H9 (cell line): ENCODE results near the gene OR4E1. TPM values are rescaled to one million over a fixed set of nuclear protein-coding genes. Genes with fewer than 3 reads are reported as not detected.

Source experiments
- DNase-seq: peaks from one replicate; pipeline ENCODE4 v3.0.0-alpha.2; 2017
- H2AFZ ChIP-seq: one replicate; pipeline ENCODE4 v1.6.1; 2013; ENCODE audit warnings: mild to moderate bottlenecking, low read length, control low read depth, moderate library complexity
- H2AK5ac ChIP-seq: 2 replicates; pipeline ENCODE4 v1.6.1; 2013; ENCODE audit warnings: low read length, control low read depth, mixed read lengths; ENCODE audit not compliant: insufficient read length
- H2BK120ac ChIP-seq: one replicate; pipeline ENCODE4 v1.6.1; 2013; ENCODE audit warnings: low read depth, mild to moderate bottlenecking, low read length, control low read depth, inconsistent platforms; ENCODE audit not compliant: poor library complexity, severe bottlenecking
- H2BK12ac ChIP-seq: 2 replicates; pipeline ENCODE4 v1.6.1; 2013; ENCODE audit warnings: low read length, control low read depth, mixed read lengths, low read depth; ENCODE audit not compliant: insufficient read length
- H2BK15ac ChIP-seq: 2 replicates; pipeline ENCODE4 v1.6.1; 2013; ENCODE audit warnings: low read depth, low read length, control low read depth
- H2BK20ac ChIP-seq: one replicate; pipeline ENCODE4 v1.6.1; 2013; ENCODE audit warnings: low read depth, mild to moderate bottlenecking, low read length, control low read depth, inconsistent platforms; ENCODE audit not compliant: poor library complexity, severe bottlenecking
- H2BK5ac ChIP-seq: 2 replicates; pipeline ENCODE4 v1.6.1; 2013; ENCODE audit warnings: low read length, control low read depth, mixed read lengths; ENCODE audit not compliant: insufficient read length
- H3K14ac ChIP-seq: 2 replicates; pipeline ENCODE4 v1.6.1; 2013; ENCODE audit warnings: low read length, control low read depth; ENCODE audit not compliant: insufficient read depth
- H3K18ac ChIP-seq: 2 replicates; pipeline ENCODE4 v1.6.1; 2013; ENCODE audit warnings: low read depth, mild to moderate bottlenecking, mixed read lengths, low read length, control low read depth; ENCODE audit not compliant: insufficient read length
- H3K23ac ChIP-seq: 2 replicates; pipeline ENCODE4 v1.6.1; 2013; ENCODE audit warnings: low read length, control low read depth, mixed read lengths, low read depth; ENCODE audit not compliant: insufficient read length
- H3K23me2 ChIP-seq: 2 replicates; pipeline ENCODE4 v1.6.1; 2013; ENCODE audit warnings: low read depth, mild to moderate bottlenecking, mixed read lengths, low read length, control low read depth; ENCODE audit not compliant: insufficient read length, poor library complexity, severe bottlenecking
- H3K27ac ChIP-seq: 2 replicates; pipeline ENCODE4 v1.5.1; 2013; ENCODE audit warnings: low read length, control low read depth, mixed read lengths, low read depth; ENCODE audit not compliant: insufficient read length
- H3K27me3 ChIP-seq: 2 replicates; pipeline ENCODE4 v1.6.1; 2013; ENCODE audit warnings: low read length, control low read depth, inconsistent platforms; ENCODE audit not compliant: insufficient read depth
- H3K4ac ChIP-seq: 2 replicates; pipeline ENCODE4 v1.6.1; 2013; ENCODE audit warnings: low read depth, mild to moderate bottlenecking, control low read depth, inconsistent platforms, low read length, moderate library complexity
- H3K4me1 ChIP-seq: 2 replicates; pipeline ENCODE4 v1.6.1; 2013; ENCODE audit warnings: low read length, control low read depth, inconsistent platforms; ENCODE audit not compliant: insufficient read depth
- H3K4me2 ChIP-seq: 2 replicates; pipeline ENCODE4 v1.6.1; 2013; ENCODE audit warnings: low read length, control low read depth, mixed read lengths; ENCODE audit not compliant: insufficient read length, insufficient read depth
- H3K56ac ChIP-seq: 2 replicates; pipeline ENCODE4 v1.6.1; 2013; ENCODE audit warnings: low read depth, mild to moderate bottlenecking, mixed read lengths, low read length, control low read depth; ENCODE audit not compliant: insufficient read length
- H3K79me1 ChIP-seq: 2 replicates; pipeline ENCODE4 v1.6.1; 2013; ENCODE audit warnings: low read depth, mild to moderate bottlenecking, moderate library complexity, low read length, control low read depth, inconsistent platforms; ENCODE audit not compliant: insufficient read depth, poor library complexity, severe bottlenecking
- H3K79me2 ChIP-seq: 2 replicates; pipeline ENCODE4 v1.6.1; 2013; ENCODE audit warnings: low read length, control low read depth, inconsistent platforms; ENCODE audit not compliant: insufficient read depth
- H3K9ac ChIP-seq: 2 replicates; pipeline ENCODE4 v1.6.1; 2013; ENCODE audit warnings: low read length, control low read depth, mixed read lengths; ENCODE audit not compliant: insufficient read length; ENCODE audit errors: extremely low read depth
- H3K9me3 ChIP-seq: one replicate; pipeline ENCODE4 v1.6.1; 2013; ENCODE audit warnings: low read depth, low read length, inconsistent platforms; ENCODE audit not compliant: control insufficient read depth
- H3T11ph ChIP-seq: one replicate; pipeline ENCODE4 v1.6.1; 2013; ENCODE audit warnings: mild to moderate bottlenecking, low read length, control low read depth, inconsistent platforms
- H4K20me1 ChIP-seq: one replicate; pipeline ENCODE4 v1.6.1; 2013; ENCODE audit not compliant: control insufficient read depth, insufficient read length, insufficient read depth
- H4K5ac ChIP-seq: 2 replicates; pipeline ENCODE4 v1.6.1; 2013; ENCODE audit warnings: low read depth, mild to moderate bottlenecking, mixed read lengths, low read length, control low read depth; ENCODE audit not compliant: insufficient read length
- H4K8ac ChIP-seq: replicated peaks from 2 replicates; pipeline ENCODE4 v1.6.1; 2013; ENCODE audit warnings: low read length, control low read depth, mixed read lengths, low read depth; ENCODE audit not compliant: insufficient read length
- H4K91ac ChIP-seq: 2 replicates; pipeline ENCODE4 v1.6.1; 2013; ENCODE audit warnings: low read depth, mild to moderate bottlenecking, moderate library complexity, mixed read lengths, low read length, control low read depth; ENCODE audit not compliant: insufficient read length
- H3K27ac Mint-ChIP-seq, 3 experiments: 2 replicates in 2 of 3; 3 replicates in 1 of 3; pipeline ENCODE4 v1.8.0; 2020 to 2021; ENCODE audit warnings: mixed read lengths in 3 of 3, mild to moderate bottlenecking in 1 of 3, moderate library complexity in 1 of 3
- H3K27me3 Mint-ChIP-seq: 2 replicates; pipeline ENCODE4 v1.8.0; 2021; ENCODE audit warnings: low read depth, mild to moderate bottlenecking, moderate library complexity, mixed read lengths
- H3K36me3 Mint-ChIP-seq, 3 experiments: 2 replicates in 2 of 3; 3 replicates in 1 of 3; pipeline ENCODE4 v1.8.0; 2020 to 2021; ENCODE audit warnings: low read depth in 3 of 3, mixed read lengths in 3 of 3; ENCODE audit not compliant: insufficient read depth in 1 of 3
- H3K4me1 Mint-ChIP-seq, 2 experiments: 2 replicates each; pipeline ENCODE4 v1.8.0; 2020; ENCODE audit warnings: mixed read lengths in 2 of 2
- H3K4me3 Mint-ChIP-seq, 2 experiments: 2 replicates in 1 of 2; 3 replicates in 1 of 2; pipeline ENCODE4 v1.8.0; 2020 to 2021; ENCODE audit warnings: mild to moderate bottlenecking in 2 of 2, mixed read lengths in 2 of 2, moderate library complexity in 1 of 2
- H3K9me3 Mint-ChIP-seq, 2 experiments: 2 replicates in 1 of 2; 3 replicates in 1 of 2; pipeline ENCODE4 v1.8.0; 2020; ENCODE audit warnings: mild to moderate bottlenecking in 2 of 2, mixed read lengths in 2 of 2, moderate library complexity in 1 of 2
- CTCF ChIP-seq: fragments of 200-600 bp; sonication (generic); conservative IDR thresholded peaks from 3 replicates; pipeline ENCODE4 v1.8.0; 2021; ENCODE audit warnings: antibody characterized with exemption, mild to moderate bottlenecking
- WGBS: extraction: QIAGEN DNeasy Blood & Tissue Kit; methylation state at CpG from one replicate; pipeline ENCODE4 v1.1.7; 2013; ENCODE audit warnings: missing lambda C conversion rate, low lambda C conversion rate, mixed read lengths; ENCODE audit not compliant: insufficient read length; ENCODE audit errors: extremely low coverage; 5-methylcytosine and 5-hydroxymethylcytosine counted together
- total RNA-seq: library from RNA; stranded (reverse); gene quantifications from 2 replicates; pipeline ENCODE4 v1.2.1, GENCODE V29; 2021

The OR4E1 gene
- total RNA-seq, 1 experiment from 2014 or later = not detected

GRCh38 chr14:21668377-21668776, 5.2 kb downstream of the OR4E1 start:
- H3K4me1 Mint-ChIP-seq = no peaks in the 10 kb centered on the region
- no peak overlapping the region for H2BK12ac ChIP-seq
- WGBS = no CpG with 5 or more reads among the region's 3 CpGs
- H4K5ac ChIP-seq = no peak overlapping the region
- no peak overlapping the region for H3T11ph ChIP-seq
- no peak overlapping the region for H2AK5ac ChIP-seq
- no peaks in the 10 kb centered on the region for H3K9me3 ChIP-seq
- no peak overlapping the region for H3K27ac ChIP-seq
- H3K79me1 ChIP-seq = no peaks in the 10 kb centered on the region
- no peaks in the 10 kb centered on the region for H3K4me1 ChIP-seq
- no peak overlapping the region for H4K91ac ChIP-seq
- H3K14ac ChIP-seq = no peak overlapping the region
- no peak overlapping the region for H3K18ac ChIP-seq
- H3K27ac Mint-ChIP-seq = no peak overlapping the region
- H3K36me3 Mint-ChIP-seq = no peaks in the 10 kb centered on the region
- H4K8ac ChIP-seq = no peak overlapping the region
- no peak overlapping the region for H3K56ac ChIP-seq
- H3K4ac ChIP-seq = no peak overlapping the region
- no peak overlapping the region for H2BK20ac ChIP-seq
- H3K79me2 ChIP-seq = no peaks in the 10 kb centered on the region
- H2BK15ac ChIP-seq = no peak overlapping the region
- TF ChIP-seq CTCF = no peak
- H4K20me1 ChIP-seq = no peaks in the 10 kb centered on the region
- no peak overlapping the region for H3K4me3 Mint-ChIP-seq
- no peak overlapping the region for H3K9ac ChIP-seq
- H2BK5ac ChIP-seq = no peak overlapping the region
- H3K23me2 ChIP-seq = no peaks in the 10 kb centered on the region
- H3K23ac ChIP-seq = no peak overlapping the region
- no peak overlapping the region for H3K4me2 ChIP-seq
- peaks cover 6% of the 10 kb centered on the region for H3K27me3 Mint-ChIP-seq
- DNase-seq = no peak
- no peaks in the 10 kb centered on the region for H3K27me3 ChIP-seq
- peaks cover 0 to 8% of the 10 kb centered on the region in 2 experiments; a peak in 2 of 5 replicates for H3K9me3 Mint-ChIP-seq
- H2BK120ac ChIP-seq = no peak overlapping the region
- H2AFZ ChIP-seq = no peak overlapping the region
